MM.1S (cell line): Measurements from ENCODE around the gene TTC28.

Source experiments
- DNase-seq: peaks from one replicate; pipeline ENCODE4 v3.0.0-alpha.2; 2015
- H2AFZ ChIP-seq: fragments of 300-600 bp; sonication (generic); 2 replicates; pipeline ENCODE4 v1.6.0; 2016; ENCODE audit warnings: antibody characterized with exemption, low read length
- H3F3A ChIP-seq: fragments of 300-600 bp; sonication (generic); 2 replicates; pipeline ENCODE4 v1.6.1; 2016; ENCODE audit warnings: mild to moderate bottlenecking, antibody characterized with exemption, low read length, moderate library complexity, mixed read lengths; ENCODE audit not compliant: insufficient read depth
- H3K27ac ChIP-seq: fragments of 300-600 bp; sonication (generic); 2 replicates; pipeline ENCODE4 v1.5.1; 2016; ENCODE audit warnings: mild to moderate bottlenecking, low read length
- H3K27me3 ChIP-seq: fragments of 300-600 bp; sonication (generic); replicated peaks from 2 replicates; pipeline ENCODE4 v1.6.0; 2016; ENCODE audit warnings: low read length; ENCODE audit not compliant: insufficient read depth
- H3K36me3 ChIP-seq: fragments of 300-600 bp; sonication (generic); replicated peaks from 2 replicates; pipeline ENCODE4 v1.6.1; 2016; ENCODE audit warnings: mild to moderate bottlenecking, low read length, mixed read lengths; ENCODE audit not compliant: insufficient read depth
- H3K4me1 ChIP-seq: fragments of 300-600 bp; sonication (generic); 2 replicates; pipeline ENCODE4 v1.6.1; 2016; ENCODE audit warnings: low read length, mixed read lengths
- H3K4me2 ChIP-seq: fragments of 300-600 bp; sonication (generic); 2 replicates; pipeline ENCODE4 v1.6.0; 2016; ENCODE audit warnings: low read depth, low read length
- H3K4me3 ChIP-seq: fragments of 300-600 bp; sonication (generic); 2 replicates; pipeline ENCODE4 v1.5.1; 2016; ENCODE audit warnings: low read length, mixed read lengths
- H3K79me2 ChIP-seq: fragments of 300-600 bp; sonication (generic); 2 replicates; pipeline ENCODE4 v1.6.1; 2016; ENCODE audit warnings: mixed run types, low read length, mixed read lengths
- H3K9ac ChIP-seq: fragments of 300-600 bp; sonication (generic); 2 replicates; pipeline ENCODE4 v1.6.1; 2016; ENCODE audit warnings: low read length, mixed read lengths
- H3K9me2 ChIP-seq: fragments of 300-600 bp; sonication (generic); replicated peaks from 2 replicates; pipeline ENCODE4 v1.6.1; 2016; ENCODE audit warnings: mild to moderate bottlenecking, low read length, mixed read lengths; ENCODE audit not compliant: insufficient read depth
- H3K9me3 ChIP-seq: fragments of 300-600 bp; sonication (generic); replicated peaks from 2 replicates; pipeline ENCODE4 v1.6.1; 2016; ENCODE audit warnings: mild to moderate bottlenecking, low read length, mixed read lengths; ENCODE audit not compliant: insufficient read depth
- H4K20me1 ChIP-seq: fragments of 300-600 bp; sonication (generic); 2 replicates; pipeline ENCODE4 v1.6.1; 2016; ENCODE audit warnings: mild to moderate bottlenecking, low read length, moderate library complexity, mixed read lengths; ENCODE audit not compliant: insufficient read depth
- CTCF ChIP-seq: fragments of 300-600 bp; sonication (generic); IDR thresholded peaks from 2 replicates; pipeline ENCODE4 v1.5.1; 2016; ENCODE audit warnings: antibody characterized with exemption, low read length, mixed read lengths
- EZH2 ChIP-seq: fragments of 300-600 bp; sonication (generic); optimal IDR thresholded peaks from 2 replicates; pipeline ENCODE3; 2017; ENCODE audit warnings: low read depth, mild to moderate bottlenecking, antibody characterized with exemption, low read length, mixed read lengths
- EZH2phosphoT487 ChIP-seq: fragments of 300-600 bp; sonication (generic); IDR thresholded peaks from 2 replicates; pipeline ENCODE4 v1.6.1; 2018; ENCODE audit warnings: antibody characterized with exemption, low read length

Gene TTC28

DNA sequence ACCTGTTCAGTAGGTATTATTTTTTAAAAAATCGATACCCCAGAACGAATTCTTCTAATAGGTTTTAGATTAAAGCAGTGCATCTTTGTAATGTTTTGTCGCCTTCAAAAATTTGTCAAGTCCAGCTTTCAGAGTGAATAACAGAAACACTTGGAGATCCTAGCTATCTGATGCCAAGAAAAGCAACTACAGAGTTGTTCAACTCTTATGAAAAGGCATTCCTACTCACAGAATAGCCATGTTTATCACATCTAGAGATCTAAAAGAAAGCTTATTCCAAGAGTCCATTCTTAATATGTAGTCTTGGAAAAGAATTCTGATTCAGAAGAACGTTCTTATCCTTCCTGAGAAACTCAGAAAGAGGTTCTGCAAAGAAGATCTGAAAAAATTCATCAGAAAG lies 268.5 kb downstream of the TTC28 start:
- Histone ChIP-seq H4K20me1 (no peaks in the 10 kb centered on the region), H3K4me1 (no peaks in the 10 kb centered on the region), H3K27me3 (no peaks in the 10 kb centered on the region), H3K9me2 (no peaks in the 10 kb centered on the region), H3K36me3 (no peaks in the 10 kb centered on the region), H3K9ac (no peak overlapping the region), H3K79me2 (no peaks in the 10 kb centered on the region), H3F3A (no peaks in the 10 kb centered on the region), H3K4me3 (no peak overlapping the region), H3K27ac (no peak overlapping the region), H3K9me3 (no peaks in the 10 kb centered on the region), H3K4me2 (no peak overlapping the region), H2AFZ (no peak overlapping the region)
- DNase-seq = no peak
- TF ChIP-seq EZH2phosphoT487 (no peak), CTCF (no peak), EZH2 (no peak)

DNA sequence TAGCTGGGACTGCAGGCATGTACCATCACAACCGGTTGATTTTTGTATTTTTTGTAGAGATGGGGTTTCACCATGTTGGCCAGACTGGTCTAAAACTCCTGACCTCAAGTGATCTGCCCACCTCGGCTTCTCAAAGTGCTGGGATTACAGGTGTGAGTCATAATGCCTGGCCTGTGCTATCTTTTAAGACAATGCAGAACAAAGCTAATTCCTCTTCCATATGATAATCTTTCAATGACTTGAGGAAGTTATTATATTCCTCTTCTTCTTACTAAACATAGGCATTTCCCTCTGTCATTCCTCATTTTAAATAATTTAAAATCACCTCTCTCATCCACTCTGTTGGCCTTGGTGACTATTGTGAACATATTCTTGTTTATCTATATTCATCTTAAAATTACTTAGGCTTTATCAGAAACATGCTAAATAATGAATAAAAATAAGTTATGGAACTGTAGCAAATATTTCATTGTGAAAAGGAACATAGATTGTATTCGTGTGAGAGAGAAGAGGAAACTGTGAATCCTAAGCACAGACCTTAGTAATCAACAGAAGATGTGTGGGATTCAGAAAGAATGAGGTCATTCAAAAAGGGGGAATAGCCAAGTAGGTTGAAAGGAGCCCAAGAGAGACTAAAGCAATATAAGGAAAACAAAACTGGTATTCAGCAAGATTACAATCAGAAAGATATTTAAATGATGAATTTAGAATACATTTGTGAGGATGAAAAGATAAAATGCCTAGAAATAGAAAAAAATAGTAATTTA lies 269.4 kb downstream of the TTC28 start:
- no peak overlapping the region for H3K9ac ChIP-seq
- no peak overlapping the region for H3K4me3 ChIP-seq
- no peaks in the 10 kb centered on the region for H3K9me2 ChIP-seq
- no peak overlapping the region for H2AFZ ChIP-seq
- H3K4me2 ChIP-seq = no peak overlapping the region
- H3K36me3 ChIP-seq = no peaks in the 10 kb centered on the region
- H3K27me3 ChIP-seq = no peaks in the 10 kb centered on the region
- H3K9me3 ChIP-seq = no peaks in the 10 kb centered on the region
- TF ChIP-seq EZH2 = no peak
- no peak for TF ChIP-seq CTCF
- no peak for TF ChIP-seq EZH2phosphoT487
- H3K4me1 ChIP-seq = no peaks in the 10 kb centered on the region
- DNase-seq = no peak
- H3F3A ChIP-seq = no peaks in the 10 kb centered on the region
- no peaks in the 10 kb centered on the region for H4K20me1 ChIP-seq
- H3K79me2 ChIP-seq = no peaks in the 10 kb centered on the region
- H3K27ac ChIP-seq = no peak overlapping the region

GRCh38 chr22:28408709-28409108 lies 270.9 kb downstream of the TTC28 start:
- Histone ChIP-seq H3K4me3 (no peak overlapping the region), H3K9me3 (no peaks in the 10 kb centered on the region), H2AFZ (no peak overlapping the region), H3K27me3 (no peaks in the 10 kb centered on the region), H4K20me1 (no peaks in the 10 kb centered on the region), H3K9me2 (no peaks in the 10 kb centered on the region), H3K36me3 (no peaks in the 10 kb centered on the region), H3K27ac (no peak overlapping the region), H3K9ac (no peak overlapping the region), H3K4me1 (no peaks in the 10 kb centered on the region), H3F3A (no peaks in the 10 kb centered on the region), H3K79me2 (no peaks in the 10 kb centered on the region), H3K4me2 (no peak overlapping the region)
- TF ChIP-seq CTCF = no peak
- no peak for DNase-seq
